Neural cell (in vitro differentiated cells): ENCODE data around the gene HAPLN2. TPM values are rescaled to one million over a fixed set of nuclear protein-coding genes. Genes with fewer than 3 reads are reported as not detected.

Experiments
- H2AFZ ChIP-seq: fragments of 200-600, 300-800 bp; sonication (generic), shearing (Covaris generic); 2 replicates; pipeline ENCODE4 v1.6.0; 2014; ENCODE audit warnings: low read depth, mild to moderate bottlenecking, antibody characterized with exemption, low read length, moderate library complexity
- H3F3A ChIP-seq: fragments of 200-600 bp; shearing (Covaris generic); 2 replicates; pipeline ENCODE4 v1.6.1; 2016; ENCODE audit warnings: mild to moderate bottlenecking, moderate library complexity, mixed read lengths, antibody characterized with exemption, low read length; ENCODE audit not compliant: insufficient read depth, poor library complexity, severe bottlenecking
- H3K27ac ChIP-seq: fragments of 200-600, 300-800 bp; sonication (generic), shearing (Covaris generic); 2 replicates; pipeline ENCODE4 v1.5.1; 2014; ENCODE audit warnings: mild to moderate bottlenecking, low read length, moderate library complexity
- H3K27me3 ChIP-seq: fragments of 300-800, 200-600 bp; sonication (generic), shearing (Covaris generic); 2 replicates; pipeline ENCODE4 v1.6.0; 2014; ENCODE audit warnings: mild to moderate bottlenecking, low read depth, low read length, moderate library complexity; ENCODE audit not compliant: insufficient read depth
- H3K36me3 ChIP-seq: fragments of 300-800, 200-600 bp; sonication (generic), shearing (Covaris generic); 2 replicates; pipeline ENCODE4 v1.5.1; 2014; ENCODE audit warnings: mild to moderate bottlenecking, antibody characterized with exemption, low read length, moderate library complexity; ENCODE audit not compliant: insufficient read depth
- H3K4me2 ChIP-seq: fragments of 300-800, 200-600 bp; sonication (generic), shearing (Covaris generic); 2 replicates; pipeline ENCODE4 v1.6.0; 2014; ENCODE audit warnings: mild to moderate bottlenecking, low read length
- H3K4me3 ChIP-seq: fragments of 300-800, 200-600 bp; sonication (generic), shearing (Covaris generic); 2 replicates; pipeline ENCODE4 v1.5.1; 2014; ENCODE audit warnings: mild to moderate bottlenecking, low read length, moderate library complexity
- H3K79me2 ChIP-seq: fragments of 200-600 bp; shearing (Covaris generic); replicated peaks from 2 replicates; pipeline ENCODE4 v1.6.0; 2014; ENCODE audit warnings: mild to moderate bottlenecking, low read length, moderate library complexity; ENCODE audit not compliant: insufficient read depth
- H3K9ac ChIP-seq: fragments of 300-800, 200-600 bp; sonication (generic), shearing (Covaris generic); 2 replicates; pipeline ENCODE4 v1.6.1; 2016; ENCODE audit warnings: mild to moderate bottlenecking, low read length, mixed read lengths
- H3K9me2 ChIP-seq: fragments of 200-600 bp; shearing (Covaris generic); 2 replicates; pipeline ENCODE4 v1.6.1; 2016; ENCODE audit warnings: mild to moderate bottlenecking, low read length, mixed read lengths; ENCODE audit not compliant: insufficient read depth
- H3K9me3 ChIP-seq: fragments of 200-600, 300-800 bp; sonication (generic), shearing (Covaris generic); 2 replicates; pipeline ENCODE4 v1.6.1; 2016; ENCODE audit warnings: mild to moderate bottlenecking, mixed run types, low read length, moderate library complexity, mixed read lengths
- H4K20me1 ChIP-seq: fragments of 200-600 bp; shearing (Covaris generic); 2 replicates; pipeline ENCODE4 v1.6.1; 2016; ENCODE audit warnings: mild to moderate bottlenecking, mixed run types; ENCODE audit not compliant: insufficient read depth
- CTCF ChIP-seq: fragments of 450-650 bp; IDR thresholded peaks from 2 replicates; pipeline ENCODE4 v1.5.1; 2014; ENCODE audit warnings: antibody characterized with exemption, mild to moderate bottlenecking, moderate library complexity; ENCODE audit not compliant: poor library complexity, severe bottlenecking
- EP300 ChIP-seq: fragments of 450-650 bp; conservative IDR thresholded peaks from 2 replicates; pipeline ENCODE4 v1.6.1; 2014; ENCODE audit warnings: antibody characterized with exemption, mild to moderate bottlenecking, moderate library complexity; ENCODE audit not compliant: poor library complexity, severe bottlenecking
- EZH2 ChIP-seq: fragments of 200-600, 300-800 bp; shearing (Covaris generic), sonication (generic); IDR thresholded peaks from 2 replicates; pipeline ENCODE4 v1.6.1; 2014; ENCODE audit warnings: antibody characterized with exemption, low read length, borderline replicate concordance, mild to moderate bottlenecking; ENCODE audit not compliant: insufficient read depth, poor library complexity, severe bottlenecking
- MXI1 ChIP-seq: fragments of 450-650 bp; conservative IDR thresholded peaks from 2 replicates; pipeline ENCODE4 v1.6.1; 2014; ENCODE audit warnings: antibody characterized with exemption, mild to moderate bottlenecking; ENCODE audit not compliant: poor library complexity, severe bottlenecking
- POLR2AphosphoS5 ChIP-seq: IDR thresholded peaks from 2 replicates; pipeline ENCODE4 v1.6.1; 2012
- RAD21 ChIP-seq: fragments of 450-650 bp; conservative IDR thresholded peaks from 2 replicates; pipeline ENCODE4 v1.6.1; 2014; ENCODE audit warnings: antibody characterized with exemption, mild to moderate bottlenecking, moderate library complexity
- REST ChIP-seq: IDR thresholded peaks from 2 replicates; pipeline ENCODE4 v1.6.1; 2012; ENCODE audit warnings: borderline replicate concordance
- SMC3 ChIP-seq: fragments of 450-650 bp; conservative IDR thresholded peaks from 2 replicates; pipeline ENCODE4 v1.6.1; 2014; ENCODE audit warnings: antibody characterized with exemption, mild to moderate bottlenecking, moderate library complexity; ENCODE audit not compliant: poor library complexity
- TAF1 ChIP-seq: IDR thresholded peaks from 2 replicates; pipeline ENCODE4 v1.6.1; 2012; ENCODE audit warnings: low read depth
- polyA plus RNA-seq: library from polyadenylated mRNA; depleted of rRNA; stranded (reverse); fragments of >200 nt; gene quantifications from 2 replicates; pipeline ENCODE4 v1.2.3, GENCODE V29; 2014

Gene HAPLN2
- polyA plus RNA-seq, 1 donor from 2014 or later = 22.9 TPM

- H2AFZ ChIP-seq = no peak overlapping the region
- no peaks in the 10 kb centered on the region for H4K20me1 ChIP-seq
- H3K36me3 ChIP-seq = no peaks in the 10 kb centered on the region
- H3F3A ChIP-seq = no peaks in the 10 kb centered on the region
- no peak for TF ChIP-seq RAD21
- TF ChIP-seq TAF1 = no peak
- TF ChIP-seq EZH2 = no peak
- no peak for TF ChIP-seq POLR2AphosphoS5
- TF ChIP-seq EP300 = no peak
- no peak for TF ChIP-seq REST
- no peak for TF ChIP-seq CTCF
- no peak for TF ChIP-seq MXI1
- H3K27ac ChIP-seq = no peak overlapping the region
- no peaks in the 10 kb centered on the region for H3K79me2 ChIP-seq
- peaks cover 52% of the 10 kb centered on the region for H3K27me3 ChIP-seq
- H3K4me3 ChIP-seq = no peak overlapping the region
- no peaks in the 10 kb centered on the region for H3K9me3 ChIP-seq
- no peak overlapping the region for H3K4me2 ChIP-seq
- no peaks in the 10 kb centered on the region for H3K9me2 ChIP-seq
- no peak overlapping the region for H3K9ac ChIP-seq
These were observed 24.9 kb downstream of the HAPLN2 start for GRCh38 chr1:156644146-156644545.

- no peaks in the 10 kb centered on the region for H3K79me2 ChIP-seq
- H4K20me1 ChIP-seq = no peaks in the 10 kb centered on the region
- no peak overlapping the region for H2AFZ ChIP-seq
- no peak overlapping the region for H3K27ac ChIP-seq
- TF ChIP-seq RAD21 (no peak), MXI1 (no peak), EZH2 (no peak), TAF1 (no peak), CTCF (no peak), POLR2AphosphoS5 (no peak), REST (no peak), EP300 (no peak), SMC3 (no peak)
- no peak overlapping the region for H3K4me2 ChIP-seq
- H3K9me3 ChIP-seq = no peaks in the 10 kb centered on the region
- no peaks in the 10 kb centered on the region for H3K36me3 ChIP-seq
- H3K27me3 ChIP-seq = peaks cover 52% of the 10 kb centered on the region
- no peaks in the 10 kb centered on the region for H3K9me2 ChIP-seq
- no peaks in the 10 kb centered on the region for H3F3A ChIP-seq
- no peak overlapping the region for H3K4me3 ChIP-seq
- no peak overlapping the region for H3K9ac ChIP-seq
These were observed 25.4 kb downstream of the HAPLN2 start for GRCh38 chr1:156644640-156645039.
